Activated CD8-positive, alpha-beta memory T cell treated with anti-CD3 and anti-CD28 coated beads for 48 hours (primary cell): ENCODE results near the gene AKAP6.

Source experiments
- DNase-seq, 3 experiments: peaks; one replicate each; pipeline ENCODE4 v3.0.0-alpha.2; 2020; ENCODE audit warnings: low read depth in 2 of 3, low spot score in 2 of 3

Gene AKAP6

GRCh38 chr14:32330351-32331111 lies 1.4 kb downstream of the AKAP6 start:
- no peak for DNase-seq

GRCh38 chr14:32331206-32331605 lies 2.1 kb downstream of the AKAP6 start:
- no peak for DNase-seq

GRCh38 chr14:32332415-32333316 lies 3.6 kb downstream of the AKAP6 start:
- DNase-seq = no peak

- no peak for DNase-seq
Observed at GRCh38 chr14:32336702-32337101, 7.6 kb downstream of the AKAP6 start.

- DNase-seq = no peak
Observed at GRCh38 chr14:32337759-32338158, 8.7 kb downstream of the AKAP6 start.

- no peak for DNase-seq
Observed at GRCh38 chr14:32339188-32339587, 10.1 kb downstream of the AKAP6 start.

GRCh38 chr14:32341947-32342846 lies 13.1 kb downstream of the AKAP6 start:
- DNase-seq = no peak

- DNase-seq = no peak
Observed at GRCh38 chr14:32342847-32343194, 13.7 kb downstream of the AKAP6 start.

- DNase-seq = no peak
Observed at GRCh38 chr14:32343926-32344430, 14.9 kb downstream of the AKAP6 start.

- DNase-seq = no peak
Observed at GRCh38 chr14:32345311-32345791, 16.3 kb downstream of the AKAP6 start.

- DNase-seq = no peak
Observed at GRCh38 chr14:32349322-32349721, 20.2 kb downstream of the AKAP6 start.

- no peak for DNase-seq
Observed at GRCh38 chr14:32350020-32350419, 20.9 kb downstream of the AKAP6 start.

- DNase-seq = no peak
Observed at GRCh38 chr14:32352631-32353030, 23.5 kb downstream of the AKAP6 start.

- no peak for DNase-seq
Observed at GRCh38 chr14:32354716-32355115, 25.6 kb downstream of the AKAP6 start.

- DNase-seq = no peak
Observed at GRCh38 chr14:32358781-32359180, 29.7 kb downstream of the AKAP6 start.

- no peak for DNase-seq
Observed at GRCh38 chr14:32361674-32362073, 32.6 kb downstream of the AKAP6 start.

GRCh38 chr14:32363761-32364160 lies 34.7 kb downstream of the AKAP6 start:
- DNase-seq = no peak

GRCh38 chr14:32364941-32365340 lies 35.8 kb downstream of the AKAP6 start:
- no peak for DNase-seq

- DNase-seq = no peak
Observed at GRCh38 chr14:32366256-32366879, 37.3 kb downstream of the AKAP6 start.

- no peak for DNase-seq
Observed at GRCh38 chr14:32366986-32367385, 37.9 kb downstream of the AKAP6 start.

GRCh38 chr14:32367516-32367915 lies 38.4 kb downstream of the AKAP6 start:
- no peak for DNase-seq
